HCT116 (cell line): ENCODE data around the gene FXYD1.

Experiments used
- CEBPB ChIP-seq: IDR thresholded peaks from 2 replicates; pipeline ENCODE4 v1.6.1; 2012; ENCODE audit warnings: low read depth
- EZH2 ChIP-seq: fragments of 200-600 bp; sonication (generic); IDR thresholded peaks from 2 replicates; pipeline ENCODE4 v1.6.1; 2017; ENCODE audit warnings: antibody characterized with exemption, mixed run types
- EZH2phosphoT487 ChIP-seq: fragments of 200-600 bp; IDR thresholded peaks from 2 replicates; pipeline ENCODE4 v1.6.1; 2018; ENCODE audit warnings: antibody characterized with exemption, borderline replicate concordance
- POLR2A ChIP-seq: IDR thresholded peaks from 2 replicates; pipeline ENCODE4 v1.7.0; 2011; ENCODE audit warnings: borderline replicate concordance; ENCODE audit not compliant: insufficient read depth, insufficient read length; ENCODE audit errors: extremely low read depth
- RAD21 ChIP-seq: IDR thresholded peaks from 2 replicates; pipeline ENCODE4 v1.6.1; 2012; ENCODE audit warnings: low read depth, mild to moderate bottlenecking
- YY1 ChIP-seq: IDR thresholded peaks from 2 replicates; pipeline ENCODE4 v1.6.1; 2011; ENCODE audit warnings: low read length, low read depth, moderate library complexity, mild to moderate bottlenecking; ENCODE audit not compliant: insufficient replicate concordance; ENCODE audit errors: extremely low read depth
- ZNF274 ChIP-seq: fragments of 200-500 bp; sonication (Bioruptor generic); IDR thresholded peaks from 2 replicates; pipeline ENCODE4 v1.6.1; 2014; ENCODE audit warnings: mild to moderate bottlenecking, low read depth, low read length, inconsistent platforms
- TF ChIP-seq, protein P1 (sequence below), 3 experiments: fragments of 200-600 bp in 1 of 3; sonication (generic) in 1 of 3; IDR thresholded peaks in 2 of 3; conservative IDR thresholded peaks in 1 of 3; 2 replicates each; pipeline ENCODE4 v1.5.1; 2012 to 2017; ENCODE audit warnings: low read depth in 2 of 3, low read length in 2 of 3, antibody characterized with exemption in 1 of 3, borderline replicate concordance in 1 of 3, control low read depth in 1 of 3, mild to moderate bottlenecking in 1 of 3, mixed read lengths in 1 of 3, mixed run types in 1 of 3, moderate library complexity in 1 of 3; ENCODE audit not compliant: insufficient read depth in 1 of 3
- TF ChIP-seq, protein P2 (sequence below): IDR thresholded peaks from 2 replicates; pipeline ENCODE4 v1.6.1; 2011; ENCODE audit warnings: mild to moderate bottlenecking, low read length, moderate library complexity; ENCODE audit not compliant: insufficient replicate concordance; ENCODE audit errors: extremely low read depth
- TF ChIP-seq, protein P3 (sequence below): IDR thresholded peaks from 2 replicates; pipeline ENCODE4 v1.6.1; 2012; ENCODE audit warnings: low read depth
- TF ChIP-seq, protein P4 (sequence below): IDR thresholded peaks from 2 replicates; pipeline ENCODE4 v1.6.1; 2012

DNA sequence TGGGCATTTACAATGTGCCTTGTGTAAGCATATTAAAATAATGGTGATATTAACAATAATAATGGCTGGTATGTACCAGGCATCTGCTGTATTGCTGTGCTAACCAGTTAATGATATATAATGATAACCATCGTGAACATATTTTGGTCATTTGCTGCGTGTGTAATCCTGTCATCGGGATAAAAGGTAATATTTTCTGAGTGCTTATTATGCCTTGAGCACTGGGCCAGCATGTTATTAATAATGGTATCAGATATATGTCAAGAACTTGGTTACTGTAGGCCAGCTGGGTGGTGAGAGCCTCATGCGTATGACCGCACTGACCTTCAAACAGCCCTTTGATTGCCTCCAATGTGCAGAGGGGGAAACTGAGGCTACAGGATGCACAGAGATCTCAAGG lies 45.2 kb upstream of the FXYD1 start:
- TF ChIP-seq RAD21 (no peak), POLR2A (no peak), EZH2 (no peak), EZH2phosphoT487 (no peak), CEBPB (no peak), ZNF274 (no peak), YY1 (no peak)
- TF ChIP-seq, protein P1, sequence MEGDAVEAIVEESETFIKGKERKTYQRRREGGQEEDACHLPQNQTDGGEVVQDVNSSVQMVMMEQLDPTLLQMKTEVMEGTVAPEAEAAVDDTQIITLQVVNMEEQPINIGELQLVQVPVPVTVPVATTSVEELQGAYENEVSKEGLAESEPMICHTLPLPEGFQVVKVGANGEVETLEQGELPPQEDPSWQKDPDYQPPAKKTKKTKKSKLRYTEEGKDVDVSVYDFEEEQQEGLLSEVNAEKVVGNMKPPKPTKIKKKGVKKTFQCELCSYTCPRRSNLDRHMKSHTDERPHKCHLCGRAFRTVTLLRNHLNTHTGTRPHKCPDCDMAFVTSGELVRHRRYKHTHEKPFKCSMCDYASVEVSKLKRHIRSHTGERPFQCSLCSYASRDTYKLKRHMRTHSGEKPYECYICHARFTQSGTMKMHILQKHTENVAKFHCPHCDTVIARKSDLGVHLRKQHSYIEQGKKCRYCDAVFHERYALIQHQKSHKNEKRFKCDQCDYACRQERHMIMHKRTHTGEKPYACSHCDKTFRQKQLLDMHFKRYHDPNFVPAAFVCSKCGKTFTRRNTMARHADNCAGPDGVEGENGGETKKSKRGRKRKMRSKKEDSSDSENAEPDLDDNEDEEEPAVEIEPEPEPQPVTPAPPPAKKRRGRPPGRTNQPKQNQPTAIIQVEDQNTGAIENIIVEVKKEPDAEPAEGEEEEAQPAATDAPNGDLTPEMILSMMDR (IDR thresholded peaks at IDR 0.05 in 2 of 3, conservative IDR thresholded peaks at IDR 0.05 in 1 of 3; ENCODE audit: borderline replicate concordance in 1 of 3, insufficient read depth in 1 of 3, low read depth in 2 of 3, low read length in 2 of 3): no peak
- TF ChIP-seq, protein P2, sequence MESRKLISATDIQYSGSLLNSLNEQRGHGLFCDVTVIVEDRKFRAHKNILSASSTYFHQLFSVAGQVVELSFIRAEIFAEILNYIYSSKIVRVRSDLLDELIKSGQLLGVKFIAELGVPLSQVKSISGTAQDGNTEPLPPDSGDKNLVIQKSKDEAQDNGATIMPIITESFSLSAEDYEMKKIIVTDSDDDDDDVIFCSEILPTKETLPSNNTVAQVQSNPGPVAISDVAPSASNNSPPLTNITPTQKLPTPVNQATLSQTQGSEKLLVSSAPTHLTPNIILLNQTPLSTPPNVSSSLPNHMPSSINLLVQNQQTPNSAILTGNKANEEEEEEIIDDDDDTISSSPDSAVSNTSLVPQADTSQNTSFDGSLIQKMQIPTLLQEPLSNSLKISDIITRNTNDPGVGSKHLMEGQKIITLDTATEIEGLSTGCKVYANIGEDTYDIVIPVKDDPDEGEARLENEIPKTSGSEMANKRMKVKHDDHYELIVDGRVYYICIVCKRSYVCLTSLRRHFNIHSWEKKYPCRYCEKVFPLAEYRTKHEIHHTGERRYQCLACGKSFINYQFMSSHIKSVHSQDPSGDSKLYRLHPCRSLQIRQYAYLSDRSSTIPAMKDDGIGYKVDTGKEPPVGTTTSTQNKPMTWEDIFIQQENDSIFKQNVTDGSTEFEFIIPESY: no peak
- TF ChIP-seq, protein P3, sequence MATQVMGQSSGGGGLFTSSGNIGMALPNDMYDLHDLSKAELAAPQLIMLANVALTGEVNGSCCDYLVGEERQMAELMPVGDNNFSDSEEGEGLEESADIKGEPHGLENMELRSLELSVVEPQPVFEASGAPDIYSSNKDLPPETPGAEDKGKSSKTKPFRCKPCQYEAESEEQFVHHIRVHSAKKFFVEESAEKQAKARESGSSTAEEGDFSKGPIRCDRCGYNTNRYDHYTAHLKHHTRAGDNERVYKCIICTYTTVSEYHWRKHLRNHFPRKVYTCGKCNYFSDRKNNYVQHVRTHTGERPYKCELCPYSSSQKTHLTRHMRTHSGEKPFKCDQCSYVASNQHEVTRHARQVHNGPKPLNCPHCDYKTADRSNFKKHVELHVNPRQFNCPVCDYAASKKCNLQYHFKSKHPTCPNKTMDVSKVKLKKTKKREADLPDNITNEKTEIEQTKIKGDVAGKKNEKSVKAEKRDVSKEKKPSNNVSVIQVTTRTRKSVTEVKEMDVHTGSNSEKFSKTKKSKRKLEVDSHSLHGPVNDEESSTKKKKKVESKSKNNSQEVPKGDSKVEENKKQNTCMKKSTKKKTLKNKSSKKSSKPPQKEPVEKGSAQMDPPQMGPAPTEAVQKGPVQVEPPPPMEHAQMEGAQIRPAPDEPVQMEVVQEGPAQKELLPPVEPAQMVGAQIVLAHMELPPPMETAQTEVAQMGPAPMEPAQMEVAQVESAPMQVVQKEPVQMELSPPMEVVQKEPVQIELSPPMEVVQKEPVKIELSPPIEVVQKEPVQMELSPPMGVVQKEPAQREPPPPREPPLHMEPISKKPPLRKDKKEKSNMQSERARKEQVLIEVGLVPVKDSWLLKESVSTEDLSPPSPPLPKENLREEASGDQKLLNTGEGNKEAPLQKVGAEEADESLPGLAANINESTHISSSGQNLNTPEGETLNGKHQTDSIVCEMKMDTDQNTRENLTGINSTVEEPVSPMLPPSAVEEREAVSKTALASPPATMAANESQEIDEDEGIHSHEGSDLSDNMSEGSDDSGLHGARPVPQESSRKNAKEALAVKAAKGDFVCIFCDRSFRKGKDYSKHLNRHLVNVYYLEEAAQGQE: no peak
- TF ChIP-seq, protein P4, sequence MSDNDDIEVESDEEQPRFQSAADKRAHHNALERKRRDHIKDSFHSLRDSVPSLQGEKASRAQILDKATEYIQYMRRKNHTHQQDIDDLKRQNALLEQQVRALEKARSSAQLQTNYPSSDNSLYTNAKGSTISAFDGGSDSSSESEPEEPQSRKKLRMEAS: no peak
